Ascending aorta (tissue), 2 donors: ENCODE measurements around the gene ZNF653. TPM values are rescaled to one million over a fixed set of nuclear protein-coding genes. Genes with fewer than 3 reads are reported as not detected.

Source experiments
- DNase-seq, 2 donors: peaks; one replicate each; pipeline ENCODE4 v3.0.0-alpha.2; 2019; ENCODE audit warnings: low spot score in 2 of 2
- H3K27ac ChIP-seq, 2 donors: fragments of 200-600 bp; sonication (generic); one replicate each; pipeline ENCODE4 v1.5.1; 2016 to 2017; ENCODE audit warnings: mild to moderate bottlenecking in 1 of 2
- H3K27me3 ChIP-seq: fragments of 200-600 bp; sonication (generic); one replicate; pipeline ENCODE4 v1.5.1; 2017
- H3K36me3 ChIP-seq, 2 donors: fragments of 200-600 bp; sonication (generic); one replicate each; pipeline ENCODE4 v1.5.1; 2016
- H3K4me1 ChIP-seq, 2 donors: fragments of 200-600 bp; sonication (generic); one replicate each; pipeline ENCODE4 v1.5.1; 2016 to 2017; ENCODE audit warnings: mild to moderate bottlenecking in 1 of 2
- H3K4me3 ChIP-seq, 2 donors: fragments of 200-600 bp; sonication (generic); one replicate each; pipeline ENCODE4 v1.5.1; 2016 to 2017; ENCODE audit warnings: mild to moderate bottlenecking in 1 of 2
- H3K9me3 ChIP-seq, 2 donors: fragments of 200-600 bp; sonication (generic); one replicate each; pipeline ENCODE4 v1.5.1; 2016
- intact Hi-C: fragments of 100-400 bp; cut with DNase I; formaldehyde crosslinking; loops from one replicate; pipeline ENCODE4 v1.15.1; 2023
- total RNA-seq: library from RNA; depleted of rRNA; stranded (reverse); fragments of >200 nt; gene quantifications from one replicate; pipeline ENCODE4 v1.1.0, GENCODE V29; 2016
- TF ChIP-seq, protein P1 (sequence below), 3 experiments: fragments of 200-600 bp in 2 of 3; fragments of 450-650 bp in 1 of 3; sonication (generic) in 2 of 3; IDR thresholded peaks; one replicate each; pipeline ENCODE4 v1.5.1; 2016 to 2019; ENCODE audit warnings: antibody characterized with exemption in 3 of 3, mild to moderate bottlenecking in 1 of 3, moderate library complexity in 1 of 3

The ZNF653 gene
- total RNA-seq, 1 donor from 2014 or later = 7.6 TPM

DNA sequence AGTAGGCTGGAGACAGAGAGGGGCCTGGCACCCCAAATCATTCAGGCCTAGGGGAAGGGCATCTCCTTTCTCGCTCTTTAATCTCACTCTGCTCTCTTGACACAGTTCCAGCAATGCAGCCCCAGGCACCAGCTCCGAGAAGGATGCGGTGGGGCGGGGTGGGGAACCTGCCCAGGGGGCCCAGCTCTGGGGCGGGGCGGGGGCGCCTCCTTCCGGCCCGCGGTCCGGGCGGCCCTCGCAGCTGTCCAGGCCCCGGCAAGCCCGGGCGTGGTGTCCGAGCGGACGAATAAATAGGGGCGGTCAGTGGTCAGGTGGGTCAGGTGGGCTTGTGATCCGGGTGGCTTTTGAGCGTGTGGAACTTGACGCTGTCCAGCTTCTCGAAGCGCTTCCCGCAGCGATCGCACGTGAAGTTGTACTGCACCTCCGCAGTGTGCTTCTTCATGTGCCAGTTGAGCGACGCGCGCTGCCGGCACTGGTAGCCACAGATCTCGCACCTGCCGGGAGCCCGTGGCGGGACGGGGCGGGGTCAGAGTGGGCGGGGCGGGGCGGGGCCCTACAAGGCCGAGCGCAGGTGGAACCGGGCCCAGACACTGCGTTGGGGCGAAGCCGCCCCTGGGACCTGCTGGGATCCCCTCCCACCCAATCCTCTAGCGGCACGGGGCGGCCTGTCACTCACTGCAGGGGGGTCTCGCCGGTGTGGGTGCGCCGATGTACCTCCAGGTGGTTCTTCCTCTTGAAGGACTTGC is 22.1 kb downstream of the ZNF653 start:
- no peak for DNase-seq
- Histone ChIP-seq H3K27ac (no peak overlapping the region), H3K9me3 (no peaks in the 10 kb centered on the region), H3K36me3 (peaks cover 21 to 31% of the 10 kb centered on the region in 2 donors), H3K4me1 (peaks cover 3 to 9% of the 10 kb centered on the region in 2 donors), H3K27me3 (peaks cover 24% of the 10 kb centered on the region), H3K4me3 (no peak overlapping the region)
- TF ChIP-seq, protein P1, sequence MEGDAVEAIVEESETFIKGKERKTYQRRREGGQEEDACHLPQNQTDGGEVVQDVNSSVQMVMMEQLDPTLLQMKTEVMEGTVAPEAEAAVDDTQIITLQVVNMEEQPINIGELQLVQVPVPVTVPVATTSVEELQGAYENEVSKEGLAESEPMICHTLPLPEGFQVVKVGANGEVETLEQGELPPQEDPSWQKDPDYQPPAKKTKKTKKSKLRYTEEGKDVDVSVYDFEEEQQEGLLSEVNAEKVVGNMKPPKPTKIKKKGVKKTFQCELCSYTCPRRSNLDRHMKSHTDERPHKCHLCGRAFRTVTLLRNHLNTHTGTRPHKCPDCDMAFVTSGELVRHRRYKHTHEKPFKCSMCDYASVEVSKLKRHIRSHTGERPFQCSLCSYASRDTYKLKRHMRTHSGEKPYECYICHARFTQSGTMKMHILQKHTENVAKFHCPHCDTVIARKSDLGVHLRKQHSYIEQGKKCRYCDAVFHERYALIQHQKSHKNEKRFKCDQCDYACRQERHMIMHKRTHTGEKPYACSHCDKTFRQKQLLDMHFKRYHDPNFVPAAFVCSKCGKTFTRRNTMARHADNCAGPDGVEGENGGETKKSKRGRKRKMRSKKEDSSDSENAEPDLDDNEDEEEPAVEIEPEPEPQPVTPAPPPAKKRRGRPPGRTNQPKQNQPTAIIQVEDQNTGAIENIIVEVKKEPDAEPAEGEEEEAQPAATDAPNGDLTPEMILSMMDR (IDR thresholded peaks at IDR 0.05) = no peak
- intact Hi-C loops = loop anchor here (2.0 kb wide), 1 partner anchor 109 kb away; the partner anchor contains the start of gene SWSAP1

DNA sequence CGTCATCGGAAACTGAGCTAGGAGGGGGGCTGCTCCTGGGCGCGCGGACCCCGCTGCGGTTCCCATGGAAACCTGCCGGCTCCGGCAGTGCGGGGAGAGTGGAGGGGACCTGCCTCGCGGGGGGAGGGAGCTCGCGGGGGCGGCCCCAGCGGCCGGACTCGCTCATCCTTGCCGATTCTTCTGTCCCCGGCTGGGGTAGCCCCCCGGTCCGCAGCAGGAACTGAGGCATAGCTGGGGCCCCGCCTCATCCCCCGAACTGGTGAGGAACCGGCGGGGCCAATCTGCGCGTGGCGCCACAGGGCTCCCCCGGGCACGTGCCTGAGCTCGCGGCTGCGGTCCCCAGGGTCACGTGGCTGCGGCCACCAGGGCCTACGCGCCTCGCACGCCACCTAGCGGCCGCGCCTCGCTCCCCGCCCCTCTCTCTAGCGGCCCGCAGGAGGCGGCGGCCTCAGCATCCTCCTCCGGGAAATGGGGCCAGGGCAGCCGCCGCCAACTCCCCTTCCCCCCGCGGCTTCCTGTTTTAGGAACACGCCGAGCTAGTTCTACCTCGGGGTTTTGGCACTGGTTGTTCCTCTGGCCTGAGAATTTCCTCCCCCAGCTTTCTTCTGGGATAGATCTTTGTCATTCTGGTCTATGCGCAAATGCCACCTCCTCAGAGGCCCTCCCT is 23.1 kb downstream of the ZNF653 start:
- peaks cover 3 to 9% of the 10 kb centered on the region in 2 donors for H3K4me1 ChIP-seq
- H3K27ac ChIP-seq = no peak overlapping the region
- intact Hi-C loops = loop anchor here (1.0 to 2.0 kb wide), 2 partner anchors 108 to 189 kb away; partner anchors contain the start of gene SWSAP1
- DNase-seq = peak; percentile 49 to 87
- TF ChIP-seq, protein P1 (IDR thresholded peaks at IDR 0.05) = peak; percentile 84 to 96 (median 95)
- peaks cover 18 to 30% of the 10 kb centered on the region in 2 donors for H3K36me3 ChIP-seq
- H3K27me3 ChIP-seq = peaks cover 24% of the 10 kb centered on the region
- H3K9me3 ChIP-seq = no peaks in the 10 kb centered on the region
- H3K4me3 ChIP-seq = peak overlapping the region; percentile 34 to 44

DNA sequence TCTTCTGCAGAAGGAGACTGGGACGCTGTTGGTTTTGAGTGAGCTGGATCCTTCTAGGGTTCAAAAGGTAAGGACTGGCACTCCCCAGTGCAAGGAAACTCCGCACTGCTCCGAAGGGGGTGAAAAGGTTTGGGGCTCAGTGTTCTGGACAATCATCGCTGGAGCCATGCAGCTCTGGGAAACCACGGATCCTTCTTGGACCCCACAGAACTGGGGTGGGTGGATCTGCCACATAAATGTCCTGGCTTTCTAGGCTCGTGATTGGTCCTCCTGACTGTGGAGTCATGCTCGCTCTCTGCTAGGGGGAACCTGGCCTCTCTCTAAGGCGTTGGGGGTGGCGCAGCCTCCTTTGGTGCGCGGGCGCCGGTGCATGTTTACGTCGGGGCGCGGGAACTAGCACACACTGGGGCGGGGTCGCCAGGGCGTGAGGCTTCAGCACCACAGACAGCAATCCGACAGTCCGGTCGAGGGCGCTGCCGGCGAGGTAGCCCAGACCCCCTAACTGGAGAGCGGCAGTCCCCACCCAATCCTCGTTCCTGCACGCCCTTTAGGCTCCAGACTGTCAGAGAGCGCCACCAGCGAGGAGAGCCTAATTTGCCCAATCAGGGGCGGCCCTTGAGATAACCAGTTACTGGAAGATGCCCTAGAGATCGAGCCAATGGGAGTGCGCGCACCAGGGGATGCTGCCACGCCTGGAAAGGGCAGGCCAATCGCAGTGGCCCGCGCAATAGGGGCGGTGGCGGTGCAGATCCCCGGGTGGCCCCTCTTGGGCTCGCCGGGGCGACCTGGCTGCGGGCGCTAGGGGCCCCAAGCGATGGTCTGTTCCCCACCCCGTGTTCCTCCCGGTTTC is 23.9 kb downstream of the ZNF653 start:
- Histone ChIP-seq H3K4me3 (peak overlapping the region; percentile 34 to 44), H3K9me3 (no peaks in the 10 kb centered on the region), H3K27me3 (peaks cover 24% of the 10 kb centered on the region), H3K27ac (no peak overlapping the region), H3K4me1 (peaks cover 3 to 9% of the 10 kb centered on the region in 2 donors), H3K36me3 (peaks cover 11 to 22% of the 10 kb centered on the region in 2 donors)
- DNase-seq = peak; percentile 19 to 79
- TF ChIP-seq, protein P1 (IDR thresholded peaks at IDR 0.05) = no peak
- intact Hi-C loops = loop anchor here (1.0 to 2.0 kb wide), 2 partner anchors 107 to 188 kb away; partner anchors contain the start of gene SWSAP1

DNA sequence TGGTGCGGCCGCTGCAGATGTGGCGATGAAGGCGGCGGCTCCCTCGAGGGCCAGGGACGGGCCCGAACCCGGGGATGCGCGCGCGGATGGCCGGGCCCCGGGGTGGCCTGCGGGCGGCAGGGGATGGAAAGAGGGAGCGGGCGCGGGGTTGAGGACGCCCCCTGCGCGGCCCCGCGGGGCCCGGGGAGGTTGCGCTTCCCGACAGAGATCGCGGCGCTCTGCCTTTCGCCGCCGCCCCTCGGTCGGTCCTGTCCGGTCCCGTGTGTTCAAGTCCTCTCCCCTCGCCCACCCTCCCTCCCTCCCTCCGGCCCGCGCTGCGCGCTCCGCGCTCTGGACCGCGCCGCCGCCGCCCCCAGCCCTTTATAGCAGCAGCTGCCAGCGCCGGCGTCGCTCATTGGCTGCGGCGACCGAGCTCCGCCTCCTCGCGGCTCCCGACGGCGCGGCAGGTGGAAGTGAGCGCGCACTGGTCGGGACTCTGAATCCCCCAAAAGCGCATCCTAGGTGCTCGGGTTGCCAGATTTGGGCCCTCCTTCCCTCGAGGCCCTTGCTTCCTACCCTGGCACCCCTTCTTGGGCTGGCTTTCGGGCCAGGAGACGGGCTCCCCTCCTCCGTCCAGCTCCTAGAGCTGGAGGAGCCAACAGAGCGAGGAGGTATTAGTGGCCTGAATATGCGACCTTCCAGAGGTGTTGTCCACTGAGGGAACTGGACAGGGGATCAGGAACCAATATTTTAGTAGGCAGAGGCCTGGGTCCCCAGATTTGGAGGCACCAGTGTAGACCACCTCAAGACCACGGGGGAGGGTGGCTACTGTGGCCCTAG is 24.7 kb downstream of the ZNF653 start, which contains the start of gene ELAVL3:
TSS of gene ELAVL3 (minus strand) at position 332 of the 819 bp plus-strand sequence. CDS start 438 bp downstream, outside the sequence.
- Histone ChIP-seq H3K4me3 (peak within 1 kb of the TSS in 1 of 2 donors; percentile 44), H3K36me3 (peaks cover 6 to 15% of the 10 kb centered on the region in 2 donors), H3K9me3 (no peaks in the 10 kb centered on the region), H3K27ac (no peak within 1 kb of the TSS), H3K27me3 (peaks cover 24% of the 10 kb centered on the region), H3K4me1 (peaks cover 3 to 9% of the 10 kb centered on the region in 2 donors)
- DNase-seq = no peak
- intact Hi-C loops = no loop called here
- TF ChIP-seq, protein P1 (IDR thresholded peaks at IDR 0.05) = no peak
